Measurements from ENCODE around the gene OR52I2. TPM values are rescaled to one million over a fixed set of nuclear protein-coding genes. Genes with fewer than 3 reads are reported as not detected.

The OR52I2 gene
- total RNA-seq: not detected

DNA sequence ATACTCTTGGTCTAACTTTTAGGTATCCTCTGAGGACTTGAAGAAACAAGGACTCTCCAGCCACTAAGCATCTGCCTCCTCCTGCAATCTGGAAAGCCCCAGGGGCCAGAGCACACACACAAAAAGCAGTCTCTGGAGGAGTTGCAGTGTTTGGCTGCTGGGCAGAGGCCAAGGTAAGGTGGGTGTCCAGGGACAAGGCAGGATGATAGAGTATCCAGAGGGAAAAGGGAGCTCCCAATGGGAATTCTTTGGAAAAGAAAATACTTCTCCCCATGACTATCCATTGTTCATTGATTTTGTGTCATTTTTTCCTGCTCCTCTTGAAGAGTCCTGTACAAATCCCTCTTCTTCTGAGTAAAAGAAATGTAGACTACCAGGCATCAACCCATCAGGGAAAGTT lies at the start of gene OR52I2:
Gene OR52I2, plus strand, starts transcription at position 301 of the 400 bp plus-strand sequence.
- Mint-ChIP-seq H3K4me3 (no peak within 1 kb of the TSS), H3K27me3 (peaks cover 36% of the 10 kb centered on the region), H3K4me1 (no peaks in the 10 kb centered on the region), H3K9me3 (ENCODE audit: low read depth) (no peaks in the 10 kb centered on the region), H3K27ac (no peak within 1 kb of the TSS), H3K36me3 (no peaks in the 10 kb centered on the region)
- ATAC-seq (no peak), DNase-seq (no peak)
- CTCF ChIA-PET: no interaction called here

DNA sequence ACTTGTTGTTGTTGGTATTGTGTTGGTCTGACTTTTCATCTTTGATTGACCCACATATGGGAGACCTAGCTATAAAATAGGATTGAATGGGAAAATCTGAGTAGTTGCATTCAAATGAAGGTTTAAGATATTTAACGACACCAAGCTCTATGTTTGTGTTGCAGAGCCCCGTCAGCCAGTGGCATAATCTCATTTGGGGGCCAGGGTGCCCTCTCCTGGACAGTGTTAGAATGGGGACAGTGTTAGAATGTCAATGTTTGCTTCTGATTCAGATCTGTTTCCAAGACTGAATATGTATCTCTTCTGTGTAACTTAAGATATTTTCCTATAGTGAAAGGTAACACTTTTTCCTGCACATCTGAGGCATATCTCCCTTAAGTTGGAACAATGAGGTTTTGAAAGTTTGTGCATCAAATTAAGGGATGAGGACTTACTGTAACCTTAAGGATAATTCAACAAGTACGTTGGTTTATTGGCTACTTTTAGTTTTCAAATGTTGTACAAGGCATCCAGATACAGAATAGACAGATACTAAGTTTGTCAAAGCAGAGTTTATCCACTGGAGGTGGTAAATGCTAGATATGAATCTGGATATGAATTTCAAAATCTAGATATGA lies 41.8 kb upstream of the OR52I2 start:
- Mint-ChIP-seq H3K4me3 (no peak overlapping the region), H3K27me3 (peaks cover 9% of the 10 kb centered on the region), H3K9me3 (ENCODE audit: low read depth) (no peaks in the 10 kb centered on the region), H3K27ac (no peak overlapping the region), H3K4me1 (no peaks in the 10 kb centered on the region), H3K36me3 (no peaks in the 10 kb centered on the region)
- ATAC-seq (peak; percentile 69), DNase-seq (peak; percentile 57)
- CTCF ChIA-PET: interaction anchor here (0.6 to 6.0 kb wide), 6 partner anchors 17 to 356 kb away, joined by 3 to 61 read pairs (median 3); no protein-coding TSS in a partner anchor

DNA sequence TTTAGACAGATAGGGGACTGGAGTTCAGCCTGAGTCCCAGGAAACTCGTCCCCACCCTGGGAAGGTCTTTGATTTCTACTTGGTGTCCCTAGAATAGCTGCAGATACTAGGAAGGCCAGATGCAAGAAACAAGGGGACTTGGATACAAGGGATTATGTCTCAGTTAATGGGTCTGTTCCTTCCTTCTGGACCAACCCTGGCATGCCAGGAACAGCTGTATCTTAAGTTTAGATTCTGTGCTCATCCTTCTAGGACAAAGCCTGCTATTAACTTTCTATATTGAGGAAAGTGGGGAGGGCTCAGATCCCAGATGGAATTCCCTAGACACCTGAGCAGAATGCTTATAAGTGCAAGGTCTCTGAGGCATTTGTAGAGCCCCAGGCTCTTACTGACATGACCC lies 40.5 kb upstream of the OR52I2 start:
- H3K4me1 Mint-ChIP-seq: no peaks in the 10 kb centered on the region
- no peak for ATAC-seq
- H3K36me3 Mint-ChIP-seq: no peaks in the 10 kb centered on the region
- H3K4me3 Mint-ChIP-seq: no peak overlapping the region
- H3K27ac Mint-ChIP-seq: no peak overlapping the region
- no peaks in the 10 kb centered on the region for H3K9me3 Mint-ChIP-seq (ENCODE audit: low read depth)
- CTCF ChIA-PET: interaction anchor here (3.2 to 6.0 kb wide), 2 partner anchors 354 to 358 kb away, joined by 20 to 61 read pairs; no protein-coding TSS in a partner anchor
- no peak for DNase-seq
- H3K27me3 Mint-ChIP-seq: peaks cover 9% of the 10 kb centered on the region

DNA sequence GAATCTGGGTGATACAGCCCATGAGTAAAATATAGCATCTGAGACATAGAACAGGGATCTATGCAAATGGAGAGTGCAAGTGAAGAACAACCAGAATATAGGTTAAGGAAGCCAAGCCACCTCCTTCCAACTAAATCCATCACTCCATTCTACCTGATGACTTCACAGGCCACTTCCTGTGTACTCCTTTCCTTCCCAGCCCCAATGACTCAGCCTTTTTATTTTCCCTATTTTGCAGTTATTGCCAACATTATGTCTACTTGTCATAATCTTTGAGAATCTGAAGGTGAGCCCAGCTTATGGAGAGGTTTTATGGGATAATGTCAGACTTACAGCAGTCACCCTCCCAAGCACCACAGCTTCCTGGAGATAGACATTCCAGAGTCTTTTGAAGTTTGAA lies 38.0 kb upstream of the OR52I2 start:
- CTCF ChIA-PET: interaction anchor here (6.0 kb wide), 1 partner anchor 357 kb away, joined by 61 read pairs; no protein-coding TSS in a partner anchor
- H3K4me3 Mint-ChIP-seq: no peak overlapping the region
- no peaks in the 10 kb centered on the region for H3K9me3 Mint-ChIP-seq (ENCODE audit: low read depth)
- DNase-seq: no peak
- peaks cover 17% of the 10 kb centered on the region for H3K27me3 Mint-ChIP-seq
- no peaks in the 10 kb centered on the region for H3K4me1 Mint-ChIP-seq
- ATAC-seq: no peak
- no peaks in the 10 kb centered on the region for H3K36me3 Mint-ChIP-seq
- no peak overlapping the region for H3K27ac Mint-ChIP-seq

DNA sequence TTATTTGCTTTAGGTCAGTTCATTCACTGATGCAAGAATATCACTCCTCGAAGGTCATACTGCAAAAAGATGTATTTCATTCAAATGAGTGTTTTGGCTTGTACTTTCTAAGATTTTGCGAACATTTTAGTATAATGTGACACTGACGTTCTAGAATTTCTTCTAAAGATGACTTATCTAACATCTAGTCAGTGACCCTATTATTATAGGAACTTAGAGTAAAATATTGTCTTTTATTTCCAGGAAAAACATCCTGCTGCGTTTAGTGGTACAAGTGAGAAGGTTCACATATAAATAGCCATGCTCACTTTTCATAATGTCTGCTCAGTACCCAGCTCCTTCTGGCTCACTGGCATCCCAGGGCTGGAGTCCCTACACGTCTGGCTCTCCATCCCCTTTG lies 36.7 kb upstream of the OR52I2 start, which contains the start of gene OR52M1:
Gene OR52M1, plus strand, starts transcription at position 301 of the 400 bp plus-strand sequence. Its CDS starts 0 bp downstream, at position 301.
- no peak within 1 kb of the TSS for H3K27ac Mint-ChIP-seq
- no peak within 1 kb of the TSS for H3K4me3 Mint-ChIP-seq
- peaks cover 15% of the 10 kb centered on the region for H3K27me3 Mint-ChIP-seq
- no peaks in the 10 kb centered on the region for H3K36me3 Mint-ChIP-seq
- CTCF ChIA-PET: no interaction called here
- ATAC-seq (no peak), DNase-seq (no peak)
- no peaks in the 10 kb centered on the region for H3K9me3 Mint-ChIP-seq (ENCODE audit: low read depth)
- H3K4me1 Mint-ChIP-seq: no peaks in the 10 kb centered on the region

DNA sequence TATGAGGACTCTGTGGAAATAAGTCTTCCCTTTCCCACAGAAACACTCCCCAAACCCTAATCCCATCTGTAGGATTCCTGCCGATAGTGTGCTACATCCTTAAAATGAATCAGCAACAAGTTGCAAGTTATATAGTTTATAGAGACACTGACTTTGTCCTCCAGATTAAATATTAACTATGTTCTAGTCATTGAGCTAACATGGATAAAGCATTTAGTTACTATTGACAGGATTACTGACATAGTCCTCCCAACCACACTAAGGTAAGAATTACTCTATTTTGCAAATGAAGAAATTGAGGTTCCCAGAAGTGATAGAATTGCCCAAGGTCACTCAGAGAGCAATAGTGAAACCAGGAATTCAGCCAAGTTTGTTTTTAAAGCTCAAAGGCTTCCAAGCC lies 34.7 kb upstream of the OR52I2 start:
- Mint-ChIP-seq H3K27ac (no peak overlapping the region), H3K4me1 (no peaks in the 10 kb centered on the region), H3K4me3 (no peak overlapping the region), H3K9me3 (ENCODE audit: low read depth) (no peaks in the 10 kb centered on the region), H3K27me3 (peaks cover 12% of the 10 kb centered on the region), H3K36me3 (no peaks in the 10 kb centered on the region)
- ATAC-seq: no peak
- CTCF ChIA-PET: interaction anchor here (3.0 kb wide), 1 partner anchor 359 kb away, joined by 15 read pairs; no protein-coding TSS in a partner anchor
- no peak for DNase-seq

DNA sequence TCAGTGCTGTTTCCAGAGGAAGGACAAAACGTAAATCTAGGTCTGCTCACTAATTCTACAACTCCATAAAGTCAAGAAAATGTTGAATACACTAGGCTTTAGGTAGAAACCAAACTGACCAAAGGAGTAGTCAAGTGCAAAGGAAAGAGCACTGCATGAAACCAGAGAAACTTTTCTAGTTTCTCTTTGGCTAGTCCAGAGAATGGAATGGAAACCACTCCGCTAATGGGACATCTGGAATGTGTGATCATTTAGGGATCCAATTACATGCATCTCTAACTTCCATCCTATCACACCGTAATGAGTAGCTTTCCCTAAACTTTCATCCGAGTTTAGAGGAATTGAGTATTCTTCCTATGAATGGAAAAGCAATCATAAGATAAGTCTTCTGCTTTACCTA lies 34.1 kb upstream of the OR52I2 start:
- no peaks in the 10 kb centered on the region for H3K4me1 Mint-ChIP-seq
- H3K4me3 Mint-ChIP-seq: no peak overlapping the region
- H3K9me3 Mint-ChIP-seq (ENCODE audit: low read depth): no peaks in the 10 kb centered on the region
- CTCF ChIA-PET: interaction anchor here (3.0 kb wide), 1 partner anchor 360 kb away, joined by 15 read pairs; no protein-coding TSS in a partner anchor
- peaks cover 7% of the 10 kb centered on the region for H3K27me3 Mint-ChIP-seq
- H3K27ac Mint-ChIP-seq: no peak overlapping the region
- DNase-seq: no peak
- no peaks in the 10 kb centered on the region for H3K36me3 Mint-ChIP-seq
- ATAC-seq: no peak

DNA sequence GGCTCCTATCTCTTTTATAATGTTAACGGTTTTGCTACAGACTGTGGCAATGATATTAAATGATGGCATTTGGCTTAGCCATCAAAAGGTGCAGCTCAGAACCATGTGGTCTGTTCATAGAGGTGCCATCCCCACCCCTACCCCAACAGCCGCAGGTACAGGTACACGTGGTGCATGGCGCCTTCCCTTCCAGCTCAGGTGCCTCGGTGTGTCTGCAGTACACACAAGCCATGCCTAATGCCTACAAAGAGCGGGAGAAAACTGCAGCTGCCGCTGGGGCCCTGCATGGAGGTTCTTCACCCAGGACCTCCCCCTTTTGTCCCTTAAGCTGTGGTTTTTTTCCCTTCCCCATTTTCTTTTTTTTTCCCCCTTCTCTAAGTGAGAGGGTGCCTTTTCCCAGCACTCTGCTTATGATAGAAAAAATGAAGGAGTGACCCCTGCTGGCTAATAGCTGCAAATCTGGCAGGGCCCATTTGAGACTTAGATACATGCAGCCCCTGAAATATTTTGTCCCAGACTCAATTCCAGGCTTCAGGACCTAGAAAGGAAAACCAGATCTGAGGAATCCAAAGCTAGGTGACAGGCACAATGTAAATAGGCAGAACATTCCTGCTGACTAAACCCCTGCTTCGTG lies 30.1 kb upstream of the OR52I2 start:
- H3K4me3 Mint-ChIP-seq: no peak overlapping the region
- DNase-seq (no peak), ATAC-seq (no peak)
- no peaks in the 10 kb centered on the region for H3K9me3 Mint-ChIP-seq (ENCODE audit: low read depth)
- H3K36me3 Mint-ChIP-seq: no peaks in the 10 kb centered on the region
- CTCF ChIA-PET: interaction anchor here (2.1 kb wide), 1 partner anchor 364 kb away, joined by 13 read pairs; no protein-coding TSS in a partner anchor
- H3K4me1 Mint-ChIP-seq: no peaks in the 10 kb centered on the region
- peaks cover 7% of the 10 kb centered on the region for H3K27me3 Mint-ChIP-seq
- no peak overlapping the region for H3K27ac Mint-ChIP-seq

DNA sequence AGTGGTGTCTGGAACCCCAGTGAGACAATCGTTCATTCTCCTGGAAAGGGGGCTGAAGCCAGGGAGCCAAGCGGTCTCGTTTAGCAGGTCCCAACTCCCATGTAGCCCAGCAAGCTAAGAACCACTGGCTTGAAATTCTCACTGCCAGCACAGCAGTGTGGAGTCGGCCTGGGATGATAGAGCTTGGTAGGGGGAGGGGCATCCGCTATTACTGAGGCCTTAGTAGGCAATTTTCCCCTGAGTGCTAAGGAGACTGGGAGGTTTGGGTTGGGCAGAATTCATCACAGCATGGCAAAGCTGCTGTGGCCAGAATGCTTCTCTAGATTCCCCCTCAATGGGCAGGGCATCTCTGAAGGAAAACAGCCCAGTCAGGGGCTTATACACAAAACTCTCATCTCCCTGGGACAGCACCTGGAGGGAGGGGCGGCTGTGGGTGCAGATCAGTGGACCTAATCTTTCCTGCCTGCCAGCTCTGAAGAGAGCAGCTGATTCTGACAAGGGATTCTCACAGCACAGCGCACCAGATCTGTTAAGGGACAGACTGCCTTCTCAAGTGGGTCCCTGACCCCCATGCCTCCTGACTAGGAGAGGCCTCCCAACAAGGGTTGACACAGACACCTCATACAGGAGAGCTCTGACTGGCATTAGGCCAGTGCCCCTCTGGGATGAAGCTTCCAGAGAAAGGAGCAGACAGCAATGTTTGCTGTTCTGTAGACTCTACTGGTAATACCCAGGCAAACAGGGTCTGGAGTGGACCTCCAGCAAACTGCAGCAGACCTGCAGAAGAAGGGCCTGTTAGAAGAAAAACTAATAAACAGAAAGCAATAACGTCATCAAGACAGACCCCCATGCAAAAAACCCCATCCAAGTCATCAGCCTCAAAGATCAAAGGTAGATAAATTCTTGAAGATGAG lies 21.8 kb upstream of the OR52I2 start:
- DNase-seq (no peak), ATAC-seq (no peak)
- Mint-ChIP-seq H3K4me1 (no peaks in the 10 kb centered on the region), H3K9me3 (ENCODE audit: low read depth) (no peaks in the 10 kb centered on the region), H3K36me3 (no peaks in the 10 kb centered on the region), H3K4me3 (no peak overlapping the region), H3K27me3 (peaks cover 36% of the 10 kb centered on the region), H3K27ac (no peak overlapping the region)
- CTCF ChIA-PET: interaction anchor here (1.0 kb wide), 1 partner anchor 77 kb away, joined by 3 read pairs; the partner anchor contains the start of gene OR51D1

DNA sequence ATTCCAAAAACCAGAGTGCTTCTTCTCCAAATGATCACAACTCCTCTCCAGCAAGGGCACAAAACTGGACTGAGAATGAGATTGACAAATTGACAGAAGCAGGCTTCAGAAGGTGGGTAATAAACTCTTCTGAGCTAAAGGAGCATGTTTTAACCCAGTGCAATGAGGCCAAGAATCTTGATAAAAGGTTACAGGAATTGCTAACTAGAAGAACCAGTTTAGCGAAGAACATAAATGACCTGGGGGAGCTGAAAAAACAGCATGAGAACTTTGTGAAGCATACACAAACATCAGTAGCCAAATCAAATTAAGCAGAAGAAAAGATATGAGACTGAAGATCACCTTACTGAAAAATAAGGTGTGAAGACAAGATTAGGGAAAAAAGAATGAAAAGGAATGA lies 21.1 kb upstream of the OR52I2 start:
- Mint-ChIP-seq H3K27me3 (peaks cover 36% of the 10 kb centered on the region), H3K27ac (no peak overlapping the region), H3K36me3 (no peaks in the 10 kb centered on the region), H3K9me3 (ENCODE audit: low read depth) (no peaks in the 10 kb centered on the region), H3K4me3 (no peak overlapping the region), H3K4me1 (no peaks in the 10 kb centered on the region)
- DNase-seq: no peak
- CTCF ChIA-PET: interaction anchor here (1.0 kb wide), 1 partner anchor 77 kb away, joined by 3 read pairs; the partner anchor contains the start of gene OR51D1
- no peak for ATAC-seq

DNA sequence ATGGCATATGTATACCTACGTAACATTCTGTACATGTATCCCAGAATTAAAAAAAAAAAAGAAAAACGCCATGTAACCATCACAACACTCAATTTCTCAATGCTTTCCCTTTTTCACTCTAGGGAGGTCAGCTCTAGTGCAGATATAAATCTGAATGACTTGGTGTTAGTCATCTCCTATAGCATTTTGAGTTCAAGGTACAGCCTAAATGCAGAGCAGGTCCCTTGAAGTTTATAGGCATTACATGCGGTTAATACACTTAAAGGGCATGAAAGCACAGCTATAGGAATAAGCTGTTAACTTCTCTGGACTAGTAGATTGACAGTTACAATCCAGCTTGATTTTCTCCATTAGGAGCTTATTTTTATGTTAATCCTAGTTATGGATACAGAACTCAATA lies 16.2 kb upstream of the OR52I2 start:
- no peak overlapping the region for H3K4me3 Mint-ChIP-seq
- no peak overlapping the region for H3K27ac Mint-ChIP-seq
- CTCF ChIA-PET: no interaction called here
- peaks cover 27% of the 10 kb centered on the region for H3K27me3 Mint-ChIP-seq
- no peaks in the 10 kb centered on the region for H3K36me3 Mint-ChIP-seq
- no peaks in the 10 kb centered on the region for H3K4me1 Mint-ChIP-seq
- DNase-seq: no peak
- no peaks in the 10 kb centered on the region for H3K9me3 Mint-ChIP-seq (ENCODE audit: low read depth)
- no peak for ATAC-seq

DNA sequence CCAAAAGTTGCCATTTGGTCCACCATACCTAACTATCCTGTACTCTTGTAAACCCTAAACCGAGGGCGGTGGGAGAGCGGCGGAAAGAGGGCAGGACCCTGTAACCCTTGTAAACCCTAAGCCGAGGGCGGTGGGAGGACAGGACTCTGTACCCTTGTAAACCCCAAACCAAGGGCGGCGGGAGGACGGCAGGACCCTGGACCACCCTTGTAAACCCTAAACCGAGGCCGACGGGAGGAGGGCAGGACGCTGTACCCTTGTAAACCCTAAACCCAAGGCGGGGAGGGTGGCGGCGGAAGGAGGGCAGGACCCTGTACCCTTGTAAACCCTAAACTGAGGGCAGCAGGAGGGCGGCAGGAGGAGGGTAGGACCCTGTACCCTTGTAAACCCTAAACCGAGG lies 12.5 kb upstream of the OR52I2 start:
- peaks cover 5% of the 10 kb centered on the region for H3K27me3 Mint-ChIP-seq
- H3K4me3 Mint-ChIP-seq: no peak overlapping the region
- CTCF ChIA-PET: no interaction called here
- ATAC-seq (no peak), DNase-seq (no peak)
- H3K4me1 Mint-ChIP-seq: no peaks in the 10 kb centered on the region
- no peaks in the 10 kb centered on the region for H3K36me3 Mint-ChIP-seq
- no peaks in the 10 kb centered on the region for H3K9me3 Mint-ChIP-seq (ENCODE audit: low read depth)
- H3K27ac Mint-ChIP-seq: no peak overlapping the region

DNA sequence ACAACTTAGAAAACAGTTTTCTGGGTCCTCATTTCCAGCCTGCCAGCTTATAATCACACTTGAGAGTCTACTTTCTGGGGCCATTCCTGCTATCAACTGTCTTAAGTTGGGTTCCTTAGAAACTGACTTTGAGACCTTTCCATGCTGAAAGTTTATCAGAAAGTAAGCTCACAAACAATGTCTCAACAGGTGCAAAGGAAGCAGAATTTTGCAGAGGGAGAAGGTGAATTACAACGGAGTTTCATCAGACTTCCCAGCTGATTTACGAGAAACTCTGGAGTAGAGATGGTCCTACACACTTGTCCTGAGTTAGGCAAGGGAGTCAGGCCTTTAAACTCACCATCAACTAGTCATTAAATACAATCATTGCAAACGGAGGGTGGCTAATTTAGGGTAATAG lies 4.7 kb upstream of the OR52I2 start:
- CTCF ChIA-PET: no interaction called here
- ATAC-seq (no peak), DNase-seq (no peak)
- H3K4me3 Mint-ChIP-seq: no peak overlapping the region
- peaks cover 6% of the 10 kb centered on the region for H3K4me1 Mint-ChIP-seq
- no peaks in the 10 kb centered on the region for H3K9me3 Mint-ChIP-seq (ENCODE audit: low read depth)
- H3K27me3 Mint-ChIP-seq: peaks cover 29% of the 10 kb centered on the region
- no peak overlapping the region for H3K27ac Mint-ChIP-seq
- no peaks in the 10 kb centered on the region for H3K36me3 Mint-ChIP-seq
